Lower lobe of right lung (tissue), 2 donors: ENCODE results near the gene NCS1. TPM values are rescaled to one million over a fixed set of nuclear protein-coding genes. Genes with fewer than 3 reads are reported as not detected.

ENCODE experiments used
- ATAC-seq, 2 donors: fragments of 200-7000 bp; cut with Tn5 transposase; one replicate each; pipeline ENCODE4 v1.9.1; 2020 to 2022; ENCODE audit warnings: mild to moderate bottlenecking in 2 of 2, moderate library complexity in 2 of 2
- DNase-seq: peaks from one replicate; pipeline ENCODE4 v3.0.0-alpha.2; 2020
- H3K27ac ChIP-seq: fragments of 200-600 bp; one replicate; pipeline ENCODE4 v1.8.0; 2022
- H3K27me3 ChIP-seq: fragments of 200-600 bp; one replicate; pipeline ENCODE4 v1.8.0; 2022; ENCODE audit warnings: low read depth
- H3K36me3 ChIP-seq: fragments of 200-600 bp; one replicate; pipeline ENCODE4 v1.8.0; 2022; ENCODE audit warnings: mild to moderate bottlenecking
- H3K4me1 ChIP-seq: fragments of 200-600 bp; one replicate; pipeline ENCODE4 v1.8.0; 2022
- H3K4me3 ChIP-seq: fragments of 200-600 bp; one replicate; pipeline ENCODE4 v1.8.0; 2022; ENCODE audit warnings: mild to moderate bottlenecking
- H3K9me3 ChIP-seq: fragments of 200-600 bp; one replicate; pipeline ENCODE4 v1.8.0; 2022
- CTCF ChIP-seq: fragments of 200-600 bp; IDR thresholded peaks from one replicate; pipeline ENCODE4 v1.8.0; 2022; ENCODE audit warnings: antibody characterized with exemption, mild to moderate bottlenecking
- intact Hi-C: fragments of 100-400 bp; cut with DNase I; formaldehyde crosslinking; loops from one replicate; pipeline ENCODE4 v1.11.0; 2022
- total RNA-seq: library from RNA; stranded (reverse); fragmentation: NEBNext Ultra II Directional; extraction: Animal tissue kit (Norgen Biotek cat#: 25700); gene quantifications from one replicate; pipeline ENCODE4 v1.2.1, GENCODE V29; 2021
- donor health status: DM: no; HTN: yes; CAD: no; lungs with severe emphysema.

Gene NCS1
- total RNA-seq, 1 donor from 2014 or later = 7.0 TPM

- intact Hi-C loops = no loop called here
- peak; percentile 64 to 65 for ATAC-seq
These were observed 34.0 kb upstream of the NCS1 start for GRCh38 chr9:130138171-130138653.

GRCh38 chr9:130138791-130139190 lies 33.4 kb upstream of the NCS1 start:
- H3K36me3 ChIP-seq = peaks cover 19% of the 10 kb centered on the region
- DNase-seq (no peak), ATAC-seq (peak; percentile 44 to 53)
- no peak for TF ChIP-seq CTCF
- H3K9me3 ChIP-seq = no peaks in the 10 kb centered on the region
- H3K27ac ChIP-seq = no peak overlapping the region
- H3K27me3 ChIP-seq = peaks cover 7% of the 10 kb centered on the region
- no peak overlapping the region for H3K4me3 ChIP-seq
- peaks cover 18% of the 10 kb centered on the region for H3K4me1 ChIP-seq
- intact Hi-C loops = no loop called here

More at GRCh38 chr9:130138171-130138653, 34.0 kb upstream of the NCS1 start:
- TF ChIP-seq CTCF = no peak
- Histone ChIP-seq H3K36me3 (peaks cover 24% of the 10 kb centered on the region), H3K9me3 (no peaks in the 10 kb centered on the region), H3K27me3 (peaks cover 2% of the 10 kb centered on the region), H3K4me1 (peaks cover 17% of the 10 kb centered on the region), H3K27ac (no peak overlapping the region), H3K4me3 (no peak overlapping the region)
- DNase-seq = no peak

GRCh38 chr9:130139251-130139650 lies 33.0 kb upstream of the NCS1 start:
- no peak for DNase-seq
- peaks cover 10% of the 10 kb centered on the region for H3K27me3 ChIP-seq
- H3K4me1 ChIP-seq = peaks cover 22% of the 10 kb centered on the region
- TF ChIP-seq CTCF = no peak
- H3K9me3 ChIP-seq = no peaks in the 10 kb centered on the region
- H3K4me3 ChIP-seq = no peak overlapping the region
- intact Hi-C loops = no loop called here
- no peak overlapping the region for H3K27ac ChIP-seq
- ATAC-seq = no peak
- H3K36me3 ChIP-seq = peaks cover 14% of the 10 kb centered on the region

GRCh38 chr9:130140706-130141105 lies 31.5 kb upstream of the NCS1 start:
- ATAC-seq (no peak), DNase-seq (no peak)
- no peak for TF ChIP-seq CTCF
- Histone ChIP-seq H3K4me1 (peaks cover 27% of the 10 kb centered on the region), H3K27ac (no peak overlapping the region), H3K9me3 (no peaks in the 10 kb centered on the region), H3K27me3 (peaks cover 16% of the 10 kb centered on the region), H3K4me3 (no peak overlapping the region), H3K36me3 (peaks cover 1% of the 10 kb centered on the region)
- intact Hi-C loops = no loop called here

- H3K4me3 ChIP-seq = no peak overlapping the region
- intact Hi-C loops = no loop called here
- peaks cover 20% of the 10 kb centered on the region for H3K27me3 ChIP-seq
- TF ChIP-seq CTCF = no peak
- DNase-seq (no peak), ATAC-seq (no peak)
- no peaks in the 10 kb centered on the region for H3K36me3 ChIP-seq
- no peaks in the 10 kb centered on the region for H3K9me3 ChIP-seq
- no peak overlapping the region for H3K27ac ChIP-seq
- H3K4me1 ChIP-seq = peaks cover 27% of the 10 kb centered on the region
These were observed 30.1 kb upstream of the NCS1 start for GRCh38 chr9:130142056-130142455.

GRCh38 chr9:130142641-130143040 lies 29.6 kb upstream of the NCS1 start:
- ATAC-seq = no peak
- intact Hi-C loops = no loop called here
- H3K4me3 ChIP-seq = no peak overlapping the region
- no peaks in the 10 kb centered on the region for H3K9me3 ChIP-seq
- no peaks in the 10 kb centered on the region for H3K36me3 ChIP-seq
- DNase-seq = no peak
- H3K27ac ChIP-seq = no peak overlapping the region
- H3K27me3 ChIP-seq = peaks cover 20% of the 10 kb centered on the region
- peaks cover 27% of the 10 kb centered on the region for H3K4me1 ChIP-seq
- TF ChIP-seq CTCF = no peak
